ENCODE measurements around the gene HGS.

DNA sequence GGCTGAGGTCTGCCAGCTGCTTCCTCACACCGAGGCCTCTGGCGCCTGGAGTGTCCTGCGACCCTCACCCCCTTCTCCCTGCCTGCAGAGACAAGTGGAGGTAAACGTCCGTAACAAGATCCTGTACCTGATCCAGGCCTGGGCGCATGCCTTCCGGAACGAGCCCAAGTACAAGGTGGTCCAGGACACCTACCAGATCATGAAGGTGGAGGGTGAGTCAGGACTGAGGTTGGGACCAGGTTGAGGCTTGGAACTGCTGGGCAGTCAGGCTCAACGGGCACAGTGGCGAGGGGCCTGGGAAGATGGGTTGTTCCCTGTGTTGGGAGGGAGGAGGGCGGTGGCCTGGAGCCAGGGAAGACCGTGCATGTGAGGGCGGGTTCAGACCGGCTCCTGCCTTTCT is 4.8 kb downstream of the HGS start:
- TF ChIP-seq POLR2A (IDR thresholded peaks at IDR 0.05), result no peak
- TF ChIP-seq, protein P1, sequence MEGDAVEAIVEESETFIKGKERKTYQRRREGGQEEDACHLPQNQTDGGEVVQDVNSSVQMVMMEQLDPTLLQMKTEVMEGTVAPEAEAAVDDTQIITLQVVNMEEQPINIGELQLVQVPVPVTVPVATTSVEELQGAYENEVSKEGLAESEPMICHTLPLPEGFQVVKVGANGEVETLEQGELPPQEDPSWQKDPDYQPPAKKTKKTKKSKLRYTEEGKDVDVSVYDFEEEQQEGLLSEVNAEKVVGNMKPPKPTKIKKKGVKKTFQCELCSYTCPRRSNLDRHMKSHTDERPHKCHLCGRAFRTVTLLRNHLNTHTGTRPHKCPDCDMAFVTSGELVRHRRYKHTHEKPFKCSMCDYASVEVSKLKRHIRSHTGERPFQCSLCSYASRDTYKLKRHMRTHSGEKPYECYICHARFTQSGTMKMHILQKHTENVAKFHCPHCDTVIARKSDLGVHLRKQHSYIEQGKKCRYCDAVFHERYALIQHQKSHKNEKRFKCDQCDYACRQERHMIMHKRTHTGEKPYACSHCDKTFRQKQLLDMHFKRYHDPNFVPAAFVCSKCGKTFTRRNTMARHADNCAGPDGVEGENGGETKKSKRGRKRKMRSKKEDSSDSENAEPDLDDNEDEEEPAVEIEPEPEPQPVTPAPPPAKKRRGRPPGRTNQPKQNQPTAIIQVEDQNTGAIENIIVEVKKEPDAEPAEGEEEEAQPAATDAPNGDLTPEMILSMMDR (IDR thresholded peaks at IDR 0.05), result no peak

Data from gastroesophageal sphincter (tissue), 3 donors.